ENCODE measurements around the gene CCDC70.

Gene CCDC70

GRCh38 chr13:51870616-51871015 lies 8.8 kb downstream of the CCDC70 start:
- no peaks in the 10 kb centered on the region for H3K27me3 ChIP-seq (ENCODE audit: insufficient read depth, low read length, poor library complexity)
- H3K27ac ChIP-seq (ENCODE audit: low read depth, low read length): no peak overlapping the region
- H3K4me3 ChIP-seq (ENCODE audit: low read length): no peak overlapping the region
- no peak overlapping the region for H2BK15ac ChIP-seq (replicated peaks; ENCODE audit: low read depth)
- H3K4me1 ChIP-seq (ENCODE audit: control insufficient read depth, low read depth, low read length): no peaks in the 10 kb centered on the region
- no peaks in the 10 kb centered on the region for H3K36me3 ChIP-seq (ENCODE audit: control insufficient read depth, insufficient read depth, low read length)
- H3K18ac ChIP-seq (ENCODE audit: low read length): no peak overlapping the region
- no peak overlapping the region for H3K9ac ChIP-seq (ENCODE audit: low read length)
- no peak overlapping the region for H2BK5ac ChIP-seq (ENCODE audit: low read length)
- no peak for DNase-seq
- H3K23ac ChIP-seq (ENCODE audit: low read length): no peak overlapping the region
- no peak overlapping the region for H3K4ac ChIP-seq (ENCODE audit: low read depth, low read length)
- H2BK120ac ChIP-seq (ENCODE audit: low read depth, low read length): no peak overlapping the region
- no CpG with 5 or more reads among the region's 3 CpGs for WGBS (ENCODE audit: extremely low coverage, insufficient coverage, low lambda C conversion rate)
- no peaks in the 10 kb centered on the region for H3K79me2 ChIP-seq (ENCODE audit: control insufficient read depth, insufficient read depth, low read length)
- H4K5ac ChIP-seq (ENCODE audit: low read length): no peak overlapping the region
- H4K8ac ChIP-seq (ENCODE audit: low read depth, low read length): no peak overlapping the region
- no peak overlapping the region for H3K56ac ChIP-seq (ENCODE audit: low read length)
- H3K79me1 ChIP-seq (ENCODE audit: low read length): no peaks in the 10 kb centered on the region
- H3K4me2 ChIP-seq (ENCODE audit: low read length): no peak overlapping the region
- no peak overlapping the region for H2AK5ac ChIP-seq (ENCODE audit: low read length)

- H3K56ac ChIP-seq (ENCODE audit: low read length): no peak overlapping the region
- H2AK5ac ChIP-seq (ENCODE audit: low read length): no peak overlapping the region
- no peak overlapping the region for H3K9ac ChIP-seq (ENCODE audit: low read length)
- no peak overlapping the region for H3K4me2 ChIP-seq (ENCODE audit: low read length)
- H2BK5ac ChIP-seq (ENCODE audit: low read length): no peak overlapping the region
- no peaks in the 10 kb centered on the region for H3K36me3 ChIP-seq (ENCODE audit: control insufficient read depth, insufficient read depth, low read length)
- H3K4ac ChIP-seq (ENCODE audit: low read depth, low read length): no peak overlapping the region
- no peak overlapping the region for H2BK15ac ChIP-seq (replicated peaks; ENCODE audit: low read depth)
- no peaks in the 10 kb centered on the region for H3K79me1 ChIP-seq (ENCODE audit: low read length)
- H4K8ac ChIP-seq (ENCODE audit: low read depth, low read length): no peak overlapping the region
- H3K18ac ChIP-seq (ENCODE audit: low read length): no peak overlapping the region
- no peaks in the 10 kb centered on the region for H3K4me1 ChIP-seq (ENCODE audit: control insufficient read depth, low read depth, low read length)
- no CpG with 5 or more reads among the region's 6 CpGs for WGBS (ENCODE audit: extremely low coverage, insufficient coverage, low lambda C conversion rate)
- DNase-seq: no peak
- H3K23ac ChIP-seq (ENCODE audit: low read length): no peak overlapping the region
- no peak overlapping the region for H2BK120ac ChIP-seq (ENCODE audit: low read depth, low read length)
- no peak overlapping the region for H4K5ac ChIP-seq (ENCODE audit: low read length)
- H3K27me3 ChIP-seq (ENCODE audit: insufficient read depth, low read length, poor library complexity): no peaks in the 10 kb centered on the region
- H3K27ac ChIP-seq (ENCODE audit: low read depth, low read length): no peak overlapping the region
- H3K4me3 ChIP-seq (ENCODE audit: low read length): no peak overlapping the region
- H3K79me2 ChIP-seq (ENCODE audit: control insufficient read depth, insufficient read depth, low read length): no peaks in the 10 kb centered on the region
Observed at GRCh38 chr13:51873117-51873798, 11.5 kb downstream of the CCDC70 start.

- Histone ChIP-seq H3K79me2 (ENCODE audit: control insufficient read depth, insufficient read depth, low read length) (no peaks in the 10 kb centered on the region), H2BK15ac (replicated peaks; ENCODE audit: low read depth) (no peak overlapping the region), H3K18ac (ENCODE audit: low read length) (no peak overlapping the region), H3K9ac (ENCODE audit: low read length) (no peak overlapping the region), H2BK5ac (ENCODE audit: low read length) (no peak overlapping the region), H3K27ac (ENCODE audit: low read depth, low read length) (no peak overlapping the region), H4K8ac (ENCODE audit: low read depth, low read length) (no peak overlapping the region), H3K4ac (ENCODE audit: low read depth, low read length) (no peak overlapping the region), H3K56ac (ENCODE audit: low read length) (no peak overlapping the region), H4K5ac (ENCODE audit: low read length) (no peak overlapping the region), H3K4me2 (ENCODE audit: low read length) (no peak overlapping the region), H3K36me3 (ENCODE audit: control insufficient read depth, insufficient read depth, low read length) (no peaks in the 10 kb centered on the region), H3K79me1 (ENCODE audit: low read length) (no peaks in the 10 kb centered on the region), H3K27me3 (ENCODE audit: insufficient read depth, low read length, poor library complexity) (no peaks in the 10 kb centered on the region), H2AK5ac (ENCODE audit: low read length) (no peak overlapping the region), H3K4me1 (ENCODE audit: control insufficient read depth, low read depth, low read length) (no peaks in the 10 kb centered on the region), H3K4me3 (ENCODE audit: low read length) (no peak overlapping the region), H3K23ac (ENCODE audit: low read length) (no peak overlapping the region), H2BK120ac (ENCODE audit: low read depth, low read length) (no peak overlapping the region)
- DNase-seq: no peak
- WGBS (ENCODE audit: extremely low coverage, insufficient coverage, low lambda C conversion rate): no CpG with 5 or more reads among the region's 1 CpG
Observed at GRCh38 chr13:51873837-51874236, 12.1 kb downstream of the CCDC70 start.

DNA sequence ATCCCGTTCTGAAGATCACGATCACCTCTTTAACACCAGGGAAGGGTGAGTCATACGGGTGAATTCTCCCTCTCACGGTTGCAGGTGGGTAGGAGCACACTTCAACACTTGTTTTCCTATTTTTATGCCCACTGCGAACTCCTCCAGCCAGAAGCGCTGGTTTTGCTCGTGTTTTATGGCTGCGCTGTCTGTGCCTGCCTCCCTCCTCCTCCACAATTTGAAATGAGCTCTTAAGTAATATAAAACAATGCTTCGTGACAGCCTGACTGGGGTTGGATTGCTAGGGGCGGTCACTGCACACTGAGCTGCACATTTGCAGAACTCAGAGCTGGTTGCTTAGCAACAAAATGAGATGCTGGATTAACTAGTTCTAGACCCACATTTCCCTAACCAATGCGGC lies 12.9 kb downstream of the CCDC70 start:
- H3K4ac ChIP-seq (ENCODE audit: low read depth, low read length): no peak overlapping the region

DNA sequence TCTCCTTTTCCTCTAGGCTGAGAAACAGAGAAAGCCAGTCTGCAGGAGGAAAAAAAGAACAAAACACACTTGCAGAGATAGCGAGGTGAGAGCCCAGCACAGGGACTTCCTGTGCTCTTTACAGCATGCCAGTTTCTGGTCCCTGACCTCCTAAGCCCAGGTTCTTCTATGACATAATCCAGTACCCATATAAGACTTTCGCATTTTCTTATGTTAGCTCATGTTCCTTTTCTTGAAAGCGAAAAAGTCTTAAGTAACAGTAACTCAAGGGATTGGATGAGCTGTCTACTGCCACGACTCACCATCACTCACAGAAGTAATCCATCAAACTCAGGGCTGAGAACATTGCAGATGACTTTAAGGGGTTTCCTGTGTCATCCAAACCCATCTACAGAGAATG lies 17.4 kb downstream of the CCDC70 start:
- H3K4me2 ChIP-seq (ENCODE audit: low read length): no peak overlapping the region
- H2BK5ac ChIP-seq (ENCODE audit: low read length): no peak overlapping the region
- no peak overlapping the region for H3K4me3 ChIP-seq (ENCODE audit: low read length)
- H2BK120ac ChIP-seq (ENCODE audit: low read depth, low read length): no peak overlapping the region
- no peak overlapping the region for H3K4ac ChIP-seq (ENCODE audit: low read depth, low read length)
- no peak overlapping the region for H3K23ac ChIP-seq (ENCODE audit: low read length)
- no peak overlapping the region for H4K5ac ChIP-seq (ENCODE audit: low read length)
- no peak overlapping the region for H3K9ac ChIP-seq (ENCODE audit: low read length)
- H3K79me1 ChIP-seq (ENCODE audit: low read length): no peaks in the 10 kb centered on the region
- peak; percentile 3 for DNase-seq
- no peaks in the 10 kb centered on the region for H3K4me1 ChIP-seq (ENCODE audit: control insufficient read depth, low read depth, low read length)
- no CpG with 5 or more reads among the region's 4 CpGs for WGBS (ENCODE audit: extremely low coverage, insufficient coverage, low lambda C conversion rate)
- H3K18ac ChIP-seq (ENCODE audit: low read length): no peak overlapping the region
- H3K27me3 ChIP-seq (ENCODE audit: insufficient read depth, low read length, poor library complexity): no peaks in the 10 kb centered on the region
- H3K79me2 ChIP-seq (ENCODE audit: control insufficient read depth, insufficient read depth, low read length): no peaks in the 10 kb centered on the region
- H2AK5ac ChIP-seq (ENCODE audit: low read length): no peak overlapping the region
- H2BK15ac ChIP-seq (replicated peaks; ENCODE audit: low read depth): no peak overlapping the region
- no peaks in the 10 kb centered on the region for H3K36me3 ChIP-seq (ENCODE audit: control insufficient read depth, insufficient read depth, low read length)
- H4K8ac ChIP-seq (ENCODE audit: low read depth, low read length): no peak overlapping the region
- H3K56ac ChIP-seq (ENCODE audit: low read length): no peak overlapping the region
- H3K27ac ChIP-seq (ENCODE audit: low read depth, low read length): no peak overlapping the region

More for the DNA sequence above, 12.9 kb downstream of the CCDC70 start:
- H3K23ac ChIP-seq (ENCODE audit: low read length): no peak overlapping the region
- no peaks in the 10 kb centered on the region for H3K4me1 ChIP-seq (ENCODE audit: control insufficient read depth, low read depth, low read length)
- no peaks in the 10 kb centered on the region for H3K27me3 ChIP-seq (ENCODE audit: insufficient read depth, low read length, poor library complexity)
- no peak overlapping the region for H3K4me3 ChIP-seq (ENCODE audit: low read length)
- H2BK120ac ChIP-seq (ENCODE audit: low read depth, low read length): no peak overlapping the region
- no peak overlapping the region for H3K18ac ChIP-seq (ENCODE audit: low read length)
- WGBS (ENCODE audit: extremely low coverage, insufficient coverage, low lambda C conversion rate): no CpG with 5 or more reads among the region's 11 CpGs
- H2BK5ac ChIP-seq (ENCODE audit: low read length): no peak overlapping the region
- no peak overlapping the region for H3K4me2 ChIP-seq (ENCODE audit: low read length)
- H2AK5ac ChIP-seq (ENCODE audit: low read length): no peak overlapping the region
- no peaks in the 10 kb centered on the region for H3K36me3 ChIP-seq (ENCODE audit: control insufficient read depth, insufficient read depth, low read length)
- no peak overlapping the region for H3K56ac ChIP-seq (ENCODE audit: low read length)
- no peaks in the 10 kb centered on the region for H3K79me1 ChIP-seq (ENCODE audit: low read length)
- no peak overlapping the region for H3K27ac ChIP-seq (ENCODE audit: low read depth, low read length)
- H4K5ac ChIP-seq (ENCODE audit: low read length): no peak overlapping the region
- H2BK15ac ChIP-seq (replicated peaks; ENCODE audit: low read depth): no peak overlapping the region
- no peak for DNase-seq
- H3K9ac ChIP-seq (ENCODE audit: low read length): no peak overlapping the region
- H3K79me2 ChIP-seq (ENCODE audit: control insufficient read depth, insufficient read depth, low read length): no peaks in the 10 kb centered on the region
- no peak overlapping the region for H4K8ac ChIP-seq (ENCODE audit: low read depth, low read length)

DNA sequence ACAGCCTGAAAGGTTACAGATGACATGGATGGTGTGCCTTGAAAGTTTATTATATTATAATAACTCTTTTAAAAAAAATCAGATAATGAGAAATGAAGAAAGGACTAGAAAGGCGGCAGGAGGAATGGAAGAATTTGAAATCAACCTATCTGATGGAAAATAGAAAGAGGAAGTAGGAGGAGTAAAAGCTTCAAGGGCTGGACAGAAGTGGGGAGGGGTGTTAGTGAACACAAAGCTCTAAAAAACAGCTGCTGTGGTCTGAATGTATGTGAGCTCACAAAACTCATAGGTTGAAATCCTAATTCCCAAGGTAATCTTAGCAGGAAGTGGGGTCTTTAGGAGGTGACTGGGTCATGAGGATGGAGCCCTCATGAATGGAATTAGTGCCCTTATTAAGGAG lies 19.5 kb downstream of the CCDC70 start:
- Histone ChIP-seq H3K56ac (ENCODE audit: low read length) (no peak overlapping the region), H3K79me1 (ENCODE audit: low read length) (no peaks in the 10 kb centered on the region), H4K5ac (ENCODE audit: low read length) (no peak overlapping the region), H3K27me3 (ENCODE audit: insufficient read depth, low read length, poor library complexity) (no peaks in the 10 kb centered on the region), H2BK15ac (replicated peaks; ENCODE audit: low read depth) (no peak overlapping the region), H3K27ac (ENCODE audit: low read depth, low read length) (no peak overlapping the region), H2BK120ac (ENCODE audit: low read depth, low read length) (no peak overlapping the region), H3K79me2 (ENCODE audit: control insufficient read depth, insufficient read depth, low read length) (no peaks in the 10 kb centered on the region), H3K4me3 (ENCODE audit: low read length) (no peak overlapping the region), H3K9ac (ENCODE audit: low read length) (no peak overlapping the region), H3K36me3 (ENCODE audit: control insufficient read depth, insufficient read depth, low read length) (no peaks in the 10 kb centered on the region), H3K18ac (ENCODE audit: low read length) (no peak overlapping the region), H3K4me1 (ENCODE audit: control insufficient read depth, low read depth, low read length) (no peaks in the 10 kb centered on the region), H3K4me2 (ENCODE audit: low read length) (no peak overlapping the region), H3K4ac (ENCODE audit: low read depth, low read length) (no peak overlapping the region), H4K8ac (ENCODE audit: low read depth, low read length) (no peak overlapping the region), H3K23ac (ENCODE audit: low read length) (no peak overlapping the region), H2BK5ac (ENCODE audit: low read length) (no peak overlapping the region), H2AK5ac (ENCODE audit: low read length) (no peak overlapping the region)
- WGBS (ENCODE audit: extremely low coverage, insufficient coverage, low lambda C conversion rate): no CpG with 5 or more reads among the region's 1 CpG
- DNase-seq: no peak

All from mesendoderm (in vitro differentiated cells).